DND-41 (cell line): ENCODE measurements around the gene SLC13A2.

Experiments used
- CTCF ChIP-seq: IDR thresholded peaks from 2 replicates; pipeline ENCODE4 v1.5.1; 2012; ENCODE audit warnings: borderline replicate concordance, low read length, moderate library complexity, mild to moderate bottlenecking; ENCODE audit not compliant: poor library complexity, severe bottlenecking; ENCODE audit errors: extremely low read depth
- EZH2 ChIP-seq: IDR thresholded peaks from 3 replicates; pipeline ENCODE4 v1.6.1; 2012; ENCODE audit warnings: borderline replicate concordance, low read depth, mild to moderate bottlenecking, moderate library complexity, low read length, inconsistent platforms; ENCODE audit not compliant: severe bottlenecking

- TF ChIP-seq CTCF (no peak), EZH2 (no peak)
These were observed 7.4 kb upstream of the SLC13A2 start for GRCh38 chr17:28466001-28466400.
